MM.1S (cell line): ENCODE data around the gene ING1.

Experiments used
- DNase-seq: peaks from one replicate; pipeline ENCODE4 v3.0.0-alpha.2; 2015
- H2AFZ ChIP-seq: fragments of 300-600 bp; sonication (generic); 2 replicates; pipeline ENCODE4 v1.6.0; 2016; ENCODE audit warnings: antibody characterized with exemption, low read length
- H3F3A ChIP-seq: fragments of 300-600 bp; sonication (generic); 2 replicates; pipeline ENCODE4 v1.6.1; 2016; ENCODE audit warnings: mild to moderate bottlenecking, antibody characterized with exemption, low read length, moderate library complexity, mixed read lengths; ENCODE audit not compliant: insufficient read depth
- H3K27ac ChIP-seq: fragments of 300-600 bp; sonication (generic); 2 replicates; pipeline ENCODE4 v1.5.1; 2016; ENCODE audit warnings: mild to moderate bottlenecking, low read length
- H3K27me3 ChIP-seq: fragments of 300-600 bp; sonication (generic); replicated peaks from 2 replicates; pipeline ENCODE4 v1.6.0; 2016; ENCODE audit warnings: low read length; ENCODE audit not compliant: insufficient read depth
- H3K36me3 ChIP-seq: fragments of 300-600 bp; sonication (generic); replicated peaks from 2 replicates; pipeline ENCODE4 v1.6.1; 2016; ENCODE audit warnings: mild to moderate bottlenecking, low read length, mixed read lengths; ENCODE audit not compliant: insufficient read depth
- H3K4me1 ChIP-seq: fragments of 300-600 bp; sonication (generic); 2 replicates; pipeline ENCODE4 v1.6.1; 2016; ENCODE audit warnings: low read length, mixed read lengths
- H3K4me2 ChIP-seq: fragments of 300-600 bp; sonication (generic); 2 replicates; pipeline ENCODE4 v1.6.0; 2016; ENCODE audit warnings: low read depth, low read length
- H3K4me3 ChIP-seq: fragments of 300-600 bp; sonication (generic); 2 replicates; pipeline ENCODE4 v1.5.1; 2016; ENCODE audit warnings: low read length, mixed read lengths
- H3K79me2 ChIP-seq: fragments of 300-600 bp; sonication (generic); 2 replicates; pipeline ENCODE4 v1.6.1; 2016; ENCODE audit warnings: mixed run types, low read length, mixed read lengths
- H3K9ac ChIP-seq: fragments of 300-600 bp; sonication (generic); 2 replicates; pipeline ENCODE4 v1.6.1; 2016; ENCODE audit warnings: low read length, mixed read lengths
- H3K9me2 ChIP-seq: fragments of 300-600 bp; sonication (generic); replicated peaks from 2 replicates; pipeline ENCODE4 v1.6.1; 2016; ENCODE audit warnings: mild to moderate bottlenecking, low read length, mixed read lengths; ENCODE audit not compliant: insufficient read depth
- H3K9me3 ChIP-seq: fragments of 300-600 bp; sonication (generic); replicated peaks from 2 replicates; pipeline ENCODE4 v1.6.1; 2016; ENCODE audit warnings: mild to moderate bottlenecking, low read length, mixed read lengths; ENCODE audit not compliant: insufficient read depth
- H4K20me1 ChIP-seq: fragments of 300-600 bp; sonication (generic); 2 replicates; pipeline ENCODE4 v1.6.1; 2016; ENCODE audit warnings: mild to moderate bottlenecking, low read length, moderate library complexity, mixed read lengths; ENCODE audit not compliant: insufficient read depth
- EZH2 ChIP-seq: fragments of 300-600 bp; sonication (generic); optimal IDR thresholded peaks from 2 replicates; pipeline ENCODE3; 2017; ENCODE audit warnings: low read depth, mild to moderate bottlenecking, antibody characterized with exemption, low read length, mixed read lengths
- EZH2phosphoT487 ChIP-seq: fragments of 300-600 bp; sonication (generic); IDR thresholded peaks from 2 replicates; pipeline ENCODE4 v1.6.1; 2018; ENCODE audit warnings: antibody characterized with exemption, low read length
- TF ChIP-seq, protein P1 (sequence below): fragments of 300-600 bp; sonication (generic); IDR thresholded peaks from 2 replicates; pipeline ENCODE4 v1.5.1; 2016; ENCODE audit warnings: antibody characterized with exemption, low read length, mixed read lengths

The ING1 gene

DNA sequence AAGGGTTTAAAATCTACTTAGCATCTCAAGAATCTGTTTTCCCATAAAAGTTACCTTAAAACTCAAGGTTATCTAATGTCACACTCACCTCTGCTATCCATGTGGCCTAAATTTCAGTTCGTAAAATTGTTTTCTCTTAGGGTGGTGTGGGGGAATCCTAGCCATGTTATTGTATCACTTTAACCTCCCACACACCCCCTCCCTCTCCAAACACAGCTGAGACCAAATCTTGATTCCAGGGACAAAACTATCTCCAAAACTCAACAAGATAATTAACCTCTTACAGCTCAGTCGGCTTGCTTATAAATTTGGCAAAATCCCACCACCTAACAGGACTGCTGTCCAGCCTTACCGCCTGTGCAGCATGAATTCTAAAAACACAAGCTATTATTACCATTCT lies 11.4 kb upstream of the ING1 start:
- no peaks in the 10 kb centered on the region for H3K9me3 ChIP-seq
- 0 out of 2 replicates have a peak, but pooled peaks cover 2% of the 10 kb centered on the region for H3K36me3 ChIP-seq
- H3K27ac ChIP-seq = no peak overlapping the region
- no peak overlapping the region for H2AFZ ChIP-seq
- no peaks in the 10 kb centered on the region for H3K27me3 ChIP-seq
- H4K20me1 ChIP-seq = no peaks in the 10 kb centered on the region
- H3K4me2 ChIP-seq = no peak overlapping the region
- no peak overlapping the region for H3K4me3 ChIP-seq
- H3K4me1 ChIP-seq = peaks cover 24% of the 10 kb centered on the region
- peaks cover 6% of the 10 kb centered on the region for H3F3A ChIP-seq
- no peaks in the 10 kb centered on the region for H3K9me2 ChIP-seq
- no peak overlapping the region for H3K9ac ChIP-seq
- no peak for DNase-seq
- H3K79me2 ChIP-seq = peaks cover 57% of the 10 kb centered on the region
- TF ChIP-seq EZH2 (no peak), EZH2phosphoT487 (no peak)
- TF ChIP-seq, protein P1, sequence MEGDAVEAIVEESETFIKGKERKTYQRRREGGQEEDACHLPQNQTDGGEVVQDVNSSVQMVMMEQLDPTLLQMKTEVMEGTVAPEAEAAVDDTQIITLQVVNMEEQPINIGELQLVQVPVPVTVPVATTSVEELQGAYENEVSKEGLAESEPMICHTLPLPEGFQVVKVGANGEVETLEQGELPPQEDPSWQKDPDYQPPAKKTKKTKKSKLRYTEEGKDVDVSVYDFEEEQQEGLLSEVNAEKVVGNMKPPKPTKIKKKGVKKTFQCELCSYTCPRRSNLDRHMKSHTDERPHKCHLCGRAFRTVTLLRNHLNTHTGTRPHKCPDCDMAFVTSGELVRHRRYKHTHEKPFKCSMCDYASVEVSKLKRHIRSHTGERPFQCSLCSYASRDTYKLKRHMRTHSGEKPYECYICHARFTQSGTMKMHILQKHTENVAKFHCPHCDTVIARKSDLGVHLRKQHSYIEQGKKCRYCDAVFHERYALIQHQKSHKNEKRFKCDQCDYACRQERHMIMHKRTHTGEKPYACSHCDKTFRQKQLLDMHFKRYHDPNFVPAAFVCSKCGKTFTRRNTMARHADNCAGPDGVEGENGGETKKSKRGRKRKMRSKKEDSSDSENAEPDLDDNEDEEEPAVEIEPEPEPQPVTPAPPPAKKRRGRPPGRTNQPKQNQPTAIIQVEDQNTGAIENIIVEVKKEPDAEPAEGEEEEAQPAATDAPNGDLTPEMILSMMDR = no peak

DNA sequence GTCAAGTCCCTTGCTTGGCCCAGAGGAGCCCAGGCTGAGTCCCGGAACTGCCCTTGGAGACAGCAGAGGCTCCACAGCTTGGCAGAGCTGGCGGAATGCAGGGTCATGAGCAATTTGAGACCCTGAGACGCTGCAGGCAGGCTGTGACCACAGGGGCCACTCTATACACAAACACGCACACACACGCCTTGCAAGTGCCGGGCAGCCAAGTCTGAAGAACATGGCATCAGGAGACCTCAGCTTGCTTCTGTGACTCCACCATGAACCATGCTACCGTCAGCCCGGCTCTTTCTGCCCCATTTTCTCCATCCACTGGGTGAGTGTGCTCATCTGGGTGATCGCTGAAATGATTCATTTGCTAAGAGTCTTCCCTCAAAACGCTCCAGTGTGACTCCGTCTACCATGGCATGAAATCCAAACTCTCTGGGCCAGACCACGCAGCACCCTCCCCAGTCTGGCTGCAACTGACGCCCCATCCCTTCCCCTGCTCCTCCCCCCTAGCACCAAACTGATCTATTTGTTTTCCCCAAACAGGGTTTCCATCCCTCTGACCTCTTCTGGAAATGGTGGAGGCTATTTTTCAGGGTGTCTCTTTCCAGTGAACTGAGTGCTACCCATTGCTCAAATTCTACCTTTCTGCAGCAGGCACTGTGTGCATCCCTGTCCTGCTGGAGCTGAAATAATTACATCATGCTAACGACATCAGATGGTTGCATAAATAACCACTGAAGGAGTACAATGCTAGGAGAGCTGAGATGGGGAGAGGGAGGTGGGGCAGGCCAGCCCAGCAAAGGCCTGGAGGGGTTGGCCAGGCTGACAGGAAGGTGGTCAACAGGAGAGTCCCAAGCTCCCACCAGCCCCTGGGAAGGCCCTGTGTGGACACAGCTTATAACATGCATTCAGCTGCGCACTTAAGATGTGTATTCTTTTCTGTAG lies 10.6 kb upstream of the ING1 start:
- Histone ChIP-seq H3K4me1 (peaks cover 24% of the 10 kb centered on the region), H3K79me2 (peaks cover 52% of the 10 kb centered on the region)

DNA sequence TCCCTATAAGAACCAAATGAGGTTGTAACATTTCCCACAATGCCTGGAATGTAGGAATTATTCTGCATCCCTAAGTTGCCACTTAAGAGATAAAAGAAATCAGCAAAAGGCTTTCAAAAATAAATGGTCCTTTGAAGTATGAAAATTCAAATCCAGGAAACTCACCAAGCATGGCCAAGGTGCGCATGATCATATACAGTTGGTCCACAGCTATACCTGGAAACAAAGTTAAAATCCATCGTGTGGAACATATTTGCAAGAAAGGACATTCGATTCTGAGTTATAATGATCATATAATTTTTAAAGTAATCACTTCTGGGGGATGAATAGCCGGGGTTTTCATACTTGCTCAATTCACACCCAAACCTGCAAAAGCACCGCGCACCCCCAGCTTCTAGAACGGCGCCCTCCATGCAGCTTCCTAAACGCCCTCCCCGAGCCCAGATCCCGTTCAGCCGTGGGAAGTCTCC lies 8.1 kb upstream of the ING1 start:
- H3K4me1 ChIP-seq = peaks cover 5% of the 10 kb centered on the region
- H3K4me2 ChIP-seq = peak overlapping the region; percentile 87
- peaks cover 41% of the 10 kb centered on the region for H3K79me2 ChIP-seq
- no peaks in the 10 kb centered on the region for H3K27me3 ChIP-seq
- H3F3A ChIP-seq = no peaks in the 10 kb centered on the region
- H3K27ac ChIP-seq = peak overlapping the region; percentile 37; the same call in 1 of the 2 replicates
- peak overlapping the region; percentile 77 for H3K9ac ChIP-seq
- TF ChIP-seq EZH2 = no peak
- TF ChIP-seq, protein P1 = no peak
- no peak for TF ChIP-seq EZH2phosphoT487
- H3K9me2 ChIP-seq = no peaks in the 10 kb centered on the region
- H3K9me3 ChIP-seq = no peaks in the 10 kb centered on the region
- no peaks in the 10 kb centered on the region for H4K20me1 ChIP-seq
- H2AFZ ChIP-seq = peak overlapping the region; percentile 81
- DNase-seq = no peak
- 0 out of 2 replicates have a peak, but pooled peaks cover 2% of the 10 kb centered on the region for H3K36me3 ChIP-seq
- H3K4me3 ChIP-seq = peak overlapping the region; percentile 87

More for the DNA sequence above, 10.6 kb upstream of the ING1 start:
- Histone ChIP-seq H3K27ac (no peak overlapping the region), H3K36me3 (0 out of 2 replicates have a peak, but pooled peaks cover 2% of the 10 kb centered on the region), H3K4me3 (no peak overlapping the region), H3K9ac (no peak overlapping the region), H3K9me2 (no peaks in the 10 kb centered on the region), H4K20me1 (no peaks in the 10 kb centered on the region), H3K9me3 (no peaks in the 10 kb centered on the region), H3F3A (peaks cover 6% of the 10 kb centered on the region), H2AFZ (no peak overlapping the region), H3K27me3 (no peaks in the 10 kb centered on the region), H3K4me2 (no peak overlapping the region)
- TF ChIP-seq, protein P1 = no peak
- no peak for TF ChIP-seq EZH2phosphoT487
- no peak for TF ChIP-seq EZH2
- no peak for DNase-seq
